ENCODE data around the gene EFHD2. TPM values are rescaled to one million over a fixed set of nuclear protein-coding genes. Genes with fewer than 3 reads are reported as not detected.

EFHD2 gene
- total RNA-seq, 4 donors from 2014 or later, result 88.0 to 188 (median 174) TPM

- no peak overlapping the region for H3K27ac ChIP-seq
- intact Hi-C loops (cut with DNase I; ENCODE audit: low total_unique reads), result no loop called here
- no peak for TF ChIP-seq POLR2A (IDR thresholded peaks at IDR 0.05)
- no peak for TF ChIP-seq EP300 (IDR thresholded peaks at IDR 0.05; ENCODE audit: low read depth)
- TF ChIP-seq CTCF (IDR thresholded peaks at IDR 0.05), result no peak
- no peak for TF ChIP-seq POLR2AphosphoS5 (IDR thresholded peaks at IDR 0.05)
These were observed 44.0 kb downstream of the EFHD2 start for GRCh38 chr1:15453734-15454133.

GRCh38 chr1:15454256-15454655, 44.6 kb downstream of the EFHD2 start:
- DNase-seq, result no peak
- H3K27ac ChIP-seq, result no peak overlapping the region
- no peaks in the 10 kb centered on the region for H3K4me1 ChIP-seq
- WGBS, 2 donors (ENCODE audit: low coverage in 1 of 2), result 55% methylated on average over 3 of the region's 3 CpGs; no CpG with 5 or more reads in 1 of the 2 donors
- TF ChIP-seq CTCF (IDR thresholded peaks at IDR 0.05), result no peak
- no peak for TF ChIP-seq POLR2A (IDR thresholded peaks at IDR 0.05)
- TF ChIP-seq POLR2AphosphoS5 (IDR thresholded peaks at IDR 0.05), result no peak
- TF ChIP-seq EP300 (IDR thresholded peaks at IDR 0.05; ENCODE audit: low read depth), result no peak
- H3K27me3 ChIP-seq, result no peaks in the 10 kb centered on the region
- no peaks in the 10 kb centered on the region for H3K36me3 ChIP-seq
- no peak overlapping the region for H3K4me3 ChIP-seq
- no peaks in the 10 kb centered on the region for H3K9me3 ChIP-seq
- in situ Hi-C loops (cut with MboI; ENCODE audit: low pct_ligation_motif_present in 1 of 4, low pct_unique_long_range_greater_than_20kb in 1 of 4, low sequenced_read_pairs in 3 of 4) (no loop called here), intact Hi-C loops (cut with DNase I; ENCODE audit: low total_unique reads) (no loop called here)

More at GRCh38 chr1:15453734-15454133, 44.0 kb downstream of the EFHD2 start:
- 73 to 93% methylated on average over 5 to 11 of the region's 11 CpGs for WGBS, 2 donors (ENCODE audit: low coverage in 1 of 2)
- H3K4me1 ChIP-seq, result no peaks in the 10 kb centered on the region
- no peak for DNase-seq
- H3K9me3 ChIP-seq, result no peaks in the 10 kb centered on the region
- H3K36me3 ChIP-seq, result no peaks in the 10 kb centered on the region
- in situ Hi-C loops (cut with MboI; ENCODE audit: low pct_ligation_motif_present in 1 of 4, low pct_unique_long_range_greater_than_20kb in 1 of 4, low sequenced_read_pairs in 3 of 4), result no loop called here
- H3K27me3 ChIP-seq, result no peaks in the 10 kb centered on the region
- H3K4me3 ChIP-seq, result no peak overlapping the region

GRCh38 chr1:15455522-15455921, 45.8 kb downstream of the EFHD2 start:
- 79 to 80% methylated on average over 1 to 6 of the region's 6 CpGs for WGBS, 2 donors (ENCODE audit: low coverage in 1 of 2)
- no peaks in the 10 kb centered on the region for H3K36me3 ChIP-seq
- in situ Hi-C loops (cut with MboI; ENCODE audit: low pct_ligation_motif_present in 1 of 4, low pct_unique_long_range_greater_than_20kb in 1 of 4, low sequenced_read_pairs in 3 of 4), result no loop called here
- no peak overlapping the region for H3K4me3 ChIP-seq
- no peaks in the 10 kb centered on the region for H3K4me1 ChIP-seq
- TF ChIP-seq EP300 (IDR thresholded peaks at IDR 0.05; ENCODE audit: low read depth) (no peak), CTCF (IDR thresholded peaks at IDR 0.05) (no peak), POLR2A (IDR thresholded peaks at IDR 0.05) (no peak), POLR2AphosphoS5 (IDR thresholded peaks at IDR 0.05) (no peak)
- intact Hi-C loops (cut with DNase I; ENCODE audit: low total_unique reads), result no loop called here
- H3K9me3 ChIP-seq, result no peaks in the 10 kb centered on the region
- no peak for DNase-seq
- H3K27me3 ChIP-seq, result no peaks in the 10 kb centered on the region
- H3K27ac ChIP-seq, result no peak overlapping the region

GRCh38 chr1:15456313-15456954, 46.7 kb downstream of the EFHD2 start, which contains the start of gene CELA2A:
Gene CELA2A, plus strand, starts transcription at chr1:15456732. Its CDS starts 22 bp downstream, at chr1:15456754.
- in situ Hi-C loops (cut with MboI; ENCODE audit: low pct_ligation_motif_present in 1 of 4, low pct_unique_long_range_greater_than_20kb in 1 of 4, low sequenced_read_pairs in 3 of 4), result no loop called here
- H3K4me1 ChIP-seq, result no peaks in the 10 kb centered on the region
- TF ChIP-seq POLR2AphosphoS5 (IDR thresholded peaks at IDR 0.05), result no peak
- no peak for TF ChIP-seq CTCF (IDR thresholded peaks at IDR 0.05)
- TF ChIP-seq POLR2A (IDR thresholded peaks at IDR 0.05), result no peak
- no peak for TF ChIP-seq EP300 (IDR thresholded peaks at IDR 0.05; ENCODE audit: low read depth)
- WGBS, 2 donors (ENCODE audit: low coverage in 1 of 2), result 81 to 86% methylated on average over 6 to 8 of the region's 8 CpGs
- H3K27me3 ChIP-seq, result no peaks in the 10 kb centered on the region
- H3K36me3 ChIP-seq, result no peaks in the 10 kb centered on the region
- no peaks in the 10 kb centered on the region for H3K9me3 ChIP-seq
- intact Hi-C loops (cut with DNase I; ENCODE audit: low total_unique reads), result no loop called here
- no peak within 1 kb of the TSS for H3K4me3 ChIP-seq
- no peak for DNase-seq
- H3K27ac ChIP-seq, result no peak within 1 kb of the TSS

Data from transverse colon (tissue), 4 donors.